ENCODE results near the gene PPP1R8.
"Not testable (repeated sequence)": the region's sequence is repeated elsewhere in the genome, so short reads cannot be mapped to it uniquely, and the experiment has no call there.

The PPP1R8 gene

GRCh38 chr1:27823784-27824183 is 6.8 kb upstream of the PPP1R8 start:
- H3K79me1 ChIP-seq (ENCODE audit: low read length): no peaks in the 10 kb centered on the region
- H3K18ac ChIP-seq (ENCODE audit: low read length): no peak overlapping the region
- no peaks in the 10 kb centered on the region for H3K27me3 ChIP-seq (ENCODE audit: insufficient read depth, low read length, poor library complexity)
- H3K23ac ChIP-seq (ENCODE audit: low read length): no peak overlapping the region
- WGBS (ENCODE audit: extremely low coverage, insufficient coverage, low lambda C conversion rate): no CpG with 5 or more reads among the region's 4 CpGs
- H3K4me2 ChIP-seq (ENCODE audit: low read length): no peak overlapping the region
- no peaks in the 10 kb centered on the region for H3K79me2 ChIP-seq (ENCODE audit: control insufficient read depth, insufficient read depth, low read length)
- H3K4me1 ChIP-seq (ENCODE audit: control insufficient read depth, low read depth, low read length): no peaks in the 10 kb centered on the region
- no peak overlapping the region for H3K4ac ChIP-seq (ENCODE audit: low read depth, low read length)
- no peak overlapping the region for H2BK5ac ChIP-seq (ENCODE audit: low read length)
- H3K27ac ChIP-seq (ENCODE audit: low read depth, low read length): no peak overlapping the region
- H3K4me3 ChIP-seq (ENCODE audit: low read length): no peak overlapping the region
- no peak overlapping the region for H2BK15ac ChIP-seq (replicated peaks; ENCODE audit: low read depth)
- H2AK5ac ChIP-seq (ENCODE audit: low read length): no peak overlapping the region
- no peak overlapping the region for H3K9ac ChIP-seq (ENCODE audit: low read length)
- H2BK120ac ChIP-seq (ENCODE audit: low read depth, low read length): no peak overlapping the region
- DNase-seq: no peak
- H3K36me3 ChIP-seq (ENCODE audit: control insufficient read depth, insufficient read depth, low read length): no peaks in the 10 kb centered on the region
- no peak overlapping the region for H4K5ac ChIP-seq (ENCODE audit: low read length)
- H4K8ac ChIP-seq (ENCODE audit: low read depth, low read length): no peak overlapping the region
- H3K56ac ChIP-seq (ENCODE audit: low read length): no peak overlapping the region

GRCh38 chr1:27824411-27824810 is 6.2 kb upstream of the PPP1R8 start:
- Histone ChIP-seq H3K27ac (ENCODE audit: low read depth, low read length) (no peak overlapping the region), H3K79me2 (ENCODE audit: control insufficient read depth, insufficient read depth, low read length) (no peaks in the 10 kb centered on the region), H3K4me3 (ENCODE audit: low read length) (no peak overlapping the region), H3K4ac (ENCODE audit: low read depth, low read length) (no peak overlapping the region), H3K56ac (ENCODE audit: low read length) (no peak overlapping the region), H3K18ac (ENCODE audit: low read length) (no peak overlapping the region), H4K8ac (ENCODE audit: low read depth, low read length) (no peak overlapping the region), H3K23ac (ENCODE audit: low read length) (no peak overlapping the region), H3K36me3 (ENCODE audit: control insufficient read depth, insufficient read depth, low read length) (no peaks in the 10 kb centered on the region), H4K5ac (ENCODE audit: low read length) (no peak overlapping the region), H3K4me2 (ENCODE audit: low read length) (no peak overlapping the region), H2AK5ac (ENCODE audit: low read length) (no peak overlapping the region), H3K4me1 (ENCODE audit: control insufficient read depth, low read depth, low read length) (no peaks in the 10 kb centered on the region), H2BK15ac (replicated peaks; ENCODE audit: low read depth) (no peak overlapping the region), H2BK5ac (ENCODE audit: low read length) (no peak overlapping the region), H3K27me3 (ENCODE audit: insufficient read depth, low read length, poor library complexity) (no peaks in the 10 kb centered on the region), H3K9ac (ENCODE audit: low read length) (no peak overlapping the region), H2BK120ac (ENCODE audit: low read depth, low read length) (no peak overlapping the region), H3K79me1 (ENCODE audit: low read length) (no peaks in the 10 kb centered on the region)
- no CpG with 5 or more reads among the region's 4 CpGs for WGBS (ENCODE audit: extremely low coverage, insufficient coverage, low lambda C conversion rate)
- no peak for DNase-seq

- H3K79me1 ChIP-seq (ENCODE audit: low read length); H3K56ac ChIP-seq (ENCODE audit: low read length); H4K5ac ChIP-seq (ENCODE audit: low read length); H2BK5ac ChIP-seq (ENCODE audit: low read length); H2BK120ac ChIP-seq (ENCODE audit: low read depth, low read length); H3K27ac ChIP-seq (ENCODE audit: low read depth, low read length); H3K4me1 ChIP-seq (ENCODE audit: control insufficient read depth, low read depth, low read length); H3K4ac ChIP-seq (ENCODE audit: low read depth, low read length); H2AK5ac ChIP-seq (ENCODE audit: low read length); H3K36me3 ChIP-seq (ENCODE audit: control insufficient read depth, insufficient read depth, low read length); H3K18ac ChIP-seq (ENCODE audit: low read length); DNase-seq; H3K23ac ChIP-seq (ENCODE audit: low read length); H3K27me3 ChIP-seq (ENCODE audit: insufficient read depth, low read length, poor library complexity); H2BK15ac ChIP-seq (replicated peaks; ENCODE audit: low read depth); H3K4me3 ChIP-seq (ENCODE audit: low read length); H3K9ac ChIP-seq (ENCODE audit: low read length); H3K4me2 ChIP-seq (ENCODE audit: low read length): not testable (repeated sequence)
- WGBS (ENCODE audit: extremely low coverage, insufficient coverage, low lambda C conversion rate): no CpG with 5 or more reads among the region's 4 CpGs
- H4K8ac ChIP-seq (ENCODE audit: low read depth, low read length): peak overlapping the region; percentile 65
- H3K79me2 ChIP-seq (ENCODE audit: control insufficient read depth, insufficient read depth, low read length): peaks cover 26% of the 10 kb centered on the region
Measured at GRCh38 chr1:27829339-27829960, 1.1 kb upstream of the PPP1R8 start.

GRCh38 chr1:27831568-27832410 is 1.2 kb downstream of the PPP1R8 start:
- peak overlapping the region; percentile 95 for H3K4me3 ChIP-seq (ENCODE audit: low read length)
- H3K4ac ChIP-seq (ENCODE audit: low read depth, low read length): no peak overlapping the region
- DNase-seq: no peak
- no peak overlapping the region for H2BK5ac ChIP-seq (ENCODE audit: low read length)
- H2BK120ac ChIP-seq (ENCODE audit: low read depth, low read length): no peak overlapping the region
- H3K18ac ChIP-seq (ENCODE audit: low read length): no peak overlapping the region
- peaks cover 29% of the 10 kb centered on the region for H3K79me2 ChIP-seq (ENCODE audit: control insufficient read depth, insufficient read depth, low read length)
- peak overlapping the region; percentile 39 for H3K4me2 ChIP-seq (ENCODE audit: low read length)
- H4K8ac ChIP-seq (ENCODE audit: low read depth, low read length): no peak overlapping the region
- no CpG with 5 or more reads among the region's 10 CpGs for WGBS (ENCODE audit: extremely low coverage, insufficient coverage, low lambda C conversion rate)
- H2AK5ac ChIP-seq (ENCODE audit: low read length): no peak overlapping the region
- H3K27me3 ChIP-seq (ENCODE audit: insufficient read depth, low read length, poor library complexity): no peaks in the 10 kb centered on the region
- H3K36me3 ChIP-seq (ENCODE audit: control insufficient read depth, insufficient read depth, low read length): no peaks in the 10 kb centered on the region
- H3K79me1 ChIP-seq (ENCODE audit: low read length): peaks cover 12% of the 10 kb centered on the region
- H3K9ac ChIP-seq (ENCODE audit: low read length): peak overlapping the region; percentile 96
- no peak overlapping the region for H3K23ac ChIP-seq (ENCODE audit: low read length)
- peaks cover 8% of the 10 kb centered on the region for H3K4me1 ChIP-seq (ENCODE audit: control insufficient read depth, low read depth, low read length)
- H3K27ac ChIP-seq (ENCODE audit: low read depth, low read length): no peak overlapping the region
- H4K5ac ChIP-seq (ENCODE audit: low read length): no peak overlapping the region
- H3K56ac ChIP-seq (ENCODE audit: low read length): peak overlapping the region; percentile 99
- no peak overlapping the region for H2BK15ac ChIP-seq (replicated peaks; ENCODE audit: low read depth)

GRCh38 chr1:27832762-27833161 is 2.2 kb downstream of the PPP1R8 start:
- Histone ChIP-seq H3K79me1 (ENCODE audit: low read length) (peaks cover 12% of the 10 kb centered on the region), H3K4me1 (ENCODE audit: control insufficient read depth, low read depth, low read length) (peaks cover 8% of the 10 kb centered on the region), H3K9ac (ENCODE audit: low read length) (no peak overlapping the region), H3K4me2 (ENCODE audit: low read length) (no peak overlapping the region), H3K36me3 (ENCODE audit: control insufficient read depth, insufficient read depth, low read length) (no peaks in the 10 kb centered on the region), H4K5ac (ENCODE audit: low read length) (no peak overlapping the region), H2BK15ac (replicated peaks; ENCODE audit: low read depth) (no peak overlapping the region), H4K8ac (ENCODE audit: low read depth, low read length) (no peak overlapping the region), H3K4ac (ENCODE audit: low read depth, low read length) (no peak overlapping the region), H3K23ac (ENCODE audit: low read length) (no peak overlapping the region), H2AK5ac (ENCODE audit: low read length) (no peak overlapping the region), H3K79me2 (ENCODE audit: control insufficient read depth, insufficient read depth, low read length) (peaks cover 29% of the 10 kb centered on the region), H3K18ac (ENCODE audit: low read length) (no peak overlapping the region), H2BK120ac (ENCODE audit: low read depth, low read length) (no peak overlapping the region), H3K4me3 (ENCODE audit: low read length) (no peak overlapping the region), H3K27me3 (ENCODE audit: insufficient read depth, low read length, poor library complexity) (no peaks in the 10 kb centered on the region), H3K27ac (ENCODE audit: low read depth, low read length) (no peak overlapping the region), H3K56ac (ENCODE audit: low read length) (no peak overlapping the region), H2BK5ac (ENCODE audit: low read length) (no peak overlapping the region)
- no peak for DNase-seq
- no CpG with 5 or more reads among the region's 2 CpGs for WGBS (ENCODE audit: extremely low coverage, insufficient coverage, low lambda C conversion rate)

All from mesendoderm (in vitro differentiated cells).